ENCODE results near the gene ATP6V1G3.
"Not testable (repeated sequence)": the region's sequence is repeated elsewhere in the genome, so short reads cannot be mapped to it uniquely, and the experiment has no call there.

The ATP6V1G3 gene

DNA sequence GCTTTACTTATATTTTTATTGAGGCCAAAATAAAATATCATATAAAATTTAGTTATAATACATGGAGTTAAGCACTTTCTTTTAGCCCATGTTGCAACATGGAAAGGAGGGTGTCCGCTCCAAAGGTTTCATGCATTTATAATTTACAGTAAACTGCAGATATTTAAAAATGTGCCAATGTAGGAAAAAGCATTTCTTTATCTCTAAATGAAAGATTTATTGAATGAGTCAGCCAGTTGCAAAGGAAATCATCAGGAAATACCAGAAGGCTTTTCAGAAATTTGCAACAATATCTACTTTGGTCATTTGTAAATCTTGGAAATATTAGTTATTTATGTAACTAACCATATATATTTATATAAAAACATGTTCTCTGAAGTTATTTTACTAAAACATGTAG, 12.1 kb downstream of the ATP6V1G3 start:
- Histone ChIP-seq H3K4me3 (ENCODE audit: low read depth, low read length) (no peak overlapping the region), H3K4me1 (peaks cover 18% of the 10 kb centered on the region), H3K27me3 (no peaks in the 10 kb centered on the region), H3K9me3 (no peaks in the 10 kb centered on the region), H3K36me3 (no peaks in the 10 kb centered on the region)
- DNase-seq, result no peak
- TF ChIP-seq, protein P1, sequence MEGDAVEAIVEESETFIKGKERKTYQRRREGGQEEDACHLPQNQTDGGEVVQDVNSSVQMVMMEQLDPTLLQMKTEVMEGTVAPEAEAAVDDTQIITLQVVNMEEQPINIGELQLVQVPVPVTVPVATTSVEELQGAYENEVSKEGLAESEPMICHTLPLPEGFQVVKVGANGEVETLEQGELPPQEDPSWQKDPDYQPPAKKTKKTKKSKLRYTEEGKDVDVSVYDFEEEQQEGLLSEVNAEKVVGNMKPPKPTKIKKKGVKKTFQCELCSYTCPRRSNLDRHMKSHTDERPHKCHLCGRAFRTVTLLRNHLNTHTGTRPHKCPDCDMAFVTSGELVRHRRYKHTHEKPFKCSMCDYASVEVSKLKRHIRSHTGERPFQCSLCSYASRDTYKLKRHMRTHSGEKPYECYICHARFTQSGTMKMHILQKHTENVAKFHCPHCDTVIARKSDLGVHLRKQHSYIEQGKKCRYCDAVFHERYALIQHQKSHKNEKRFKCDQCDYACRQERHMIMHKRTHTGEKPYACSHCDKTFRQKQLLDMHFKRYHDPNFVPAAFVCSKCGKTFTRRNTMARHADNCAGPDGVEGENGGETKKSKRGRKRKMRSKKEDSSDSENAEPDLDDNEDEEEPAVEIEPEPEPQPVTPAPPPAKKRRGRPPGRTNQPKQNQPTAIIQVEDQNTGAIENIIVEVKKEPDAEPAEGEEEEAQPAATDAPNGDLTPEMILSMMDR (IDR thresholded peaks at IDR 0.05; ENCODE audit: low read depth, low read length), result no peak

DNA sequence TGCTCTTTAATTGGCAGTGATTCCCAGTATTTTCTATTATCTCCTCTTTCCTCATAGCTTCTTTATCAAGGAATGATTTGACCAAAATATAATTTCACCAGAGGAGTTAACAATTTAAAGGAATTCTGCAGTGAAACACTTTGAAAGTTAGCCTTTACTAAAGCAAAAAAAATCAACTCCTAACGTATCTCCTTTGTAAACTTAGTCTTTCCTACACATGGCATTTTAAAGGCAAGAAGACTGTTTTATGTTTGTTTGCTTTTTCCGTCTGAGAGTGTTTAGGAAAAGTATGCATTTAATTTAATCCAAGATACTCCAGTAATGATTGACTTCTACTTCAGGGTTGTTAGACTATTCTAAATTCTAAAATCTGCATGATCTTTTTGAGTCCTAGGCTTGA, 15.9 kb downstream of the ATP6V1G3 start:
- Histone ChIP-seq H3K4me1 (peaks cover 3% of the 10 kb centered on the region; the same call in 1 of the 2 replicates), H3K27me3 (no peaks in the 10 kb centered on the region), H3K36me3 (no peaks in the 10 kb centered on the region), H3K9me3 (no peaks in the 10 kb centered on the region), H3K4me3 (ENCODE audit: low read depth, low read length) (no peak overlapping the region)
- TF ChIP-seq, protein P1 (IDR thresholded peaks at IDR 0.05; ENCODE audit: low read depth, low read length), result no peak
- DNase-seq, result no peak

DNA sequence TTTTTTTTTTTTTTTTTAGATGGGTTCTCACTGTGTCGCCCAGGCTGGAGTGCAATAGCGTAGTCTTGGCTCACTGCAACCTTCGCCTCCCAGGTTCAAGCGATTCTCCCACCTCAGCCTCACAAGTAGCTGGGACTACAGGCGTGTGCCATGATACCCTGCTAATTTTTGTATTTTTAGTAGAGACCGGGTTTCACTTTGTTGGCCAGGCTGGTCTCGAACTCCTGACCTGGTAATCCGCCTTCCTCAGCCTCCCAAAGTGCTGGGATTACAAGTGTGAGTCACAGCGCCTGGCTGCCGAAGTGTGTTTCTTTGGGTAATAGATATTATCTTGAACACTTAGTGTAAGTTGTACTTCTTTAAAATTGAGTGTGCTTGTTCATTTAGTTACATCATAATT, 16.4 kb downstream of the ATP6V1G3 start:
- H3K4me1 ChIP-seq; H3K4me3 ChIP-seq (ENCODE audit: low read depth, low read length); H3K36me3 ChIP-seq; H3K9me3 ChIP-seq; H3K27me3 ChIP-seq: not testable (repeated sequence)
- peak; percentile 11 for DNase-seq

DNA sequence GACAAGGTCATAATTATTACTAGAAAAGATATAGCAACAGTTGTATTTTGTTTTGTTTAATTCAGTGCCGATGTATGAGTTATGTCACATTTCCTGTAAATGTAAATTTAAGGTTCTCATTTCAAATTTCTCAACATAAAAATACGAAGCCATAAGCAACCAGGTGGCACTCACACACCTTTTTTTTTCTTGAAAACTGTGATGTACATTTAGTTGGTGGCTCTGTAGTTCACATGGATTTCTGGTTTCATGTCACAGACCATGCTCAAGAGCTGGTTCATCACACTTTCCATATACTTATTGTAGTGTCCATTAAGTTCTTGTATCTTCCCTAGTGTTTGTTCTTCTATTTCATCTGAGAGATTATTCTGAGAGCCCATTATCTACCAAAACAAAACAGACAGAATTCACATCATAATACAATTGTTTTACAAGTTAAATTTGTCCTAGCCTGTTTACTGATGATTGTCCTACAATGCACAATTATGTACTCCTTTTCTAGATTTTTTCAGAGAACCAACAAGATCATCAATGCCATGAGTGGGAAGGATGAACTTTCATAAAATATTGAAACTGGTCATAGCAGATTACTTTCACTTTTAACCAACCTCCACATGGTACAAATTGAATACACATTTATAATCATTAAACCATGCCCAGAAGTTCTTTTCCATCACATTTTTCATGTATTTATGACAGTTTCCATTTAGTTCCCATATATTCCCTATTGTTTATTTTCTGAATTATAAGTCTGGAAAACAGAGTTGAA, 17.1 kb downstream of the ATP6V1G3 start:
- no peaks in the 10 kb centered on the region for H3K9me3 ChIP-seq
- H3K27me3 ChIP-seq, result no peaks in the 10 kb centered on the region
- H3K4me1 ChIP-seq, result peaks cover 2% of the 10 kb centered on the region; the same call in 1 of the 2 replicates
- TF ChIP-seq, protein P1 (IDR thresholded peaks at IDR 0.05; ENCODE audit: low read depth, low read length), result no peak
- no peaks in the 10 kb centered on the region for H3K36me3 ChIP-seq
- no peak for DNase-seq
- no peak overlapping the region for H3K4me3 ChIP-seq (ENCODE audit: low read depth, low read length)

DNA sequence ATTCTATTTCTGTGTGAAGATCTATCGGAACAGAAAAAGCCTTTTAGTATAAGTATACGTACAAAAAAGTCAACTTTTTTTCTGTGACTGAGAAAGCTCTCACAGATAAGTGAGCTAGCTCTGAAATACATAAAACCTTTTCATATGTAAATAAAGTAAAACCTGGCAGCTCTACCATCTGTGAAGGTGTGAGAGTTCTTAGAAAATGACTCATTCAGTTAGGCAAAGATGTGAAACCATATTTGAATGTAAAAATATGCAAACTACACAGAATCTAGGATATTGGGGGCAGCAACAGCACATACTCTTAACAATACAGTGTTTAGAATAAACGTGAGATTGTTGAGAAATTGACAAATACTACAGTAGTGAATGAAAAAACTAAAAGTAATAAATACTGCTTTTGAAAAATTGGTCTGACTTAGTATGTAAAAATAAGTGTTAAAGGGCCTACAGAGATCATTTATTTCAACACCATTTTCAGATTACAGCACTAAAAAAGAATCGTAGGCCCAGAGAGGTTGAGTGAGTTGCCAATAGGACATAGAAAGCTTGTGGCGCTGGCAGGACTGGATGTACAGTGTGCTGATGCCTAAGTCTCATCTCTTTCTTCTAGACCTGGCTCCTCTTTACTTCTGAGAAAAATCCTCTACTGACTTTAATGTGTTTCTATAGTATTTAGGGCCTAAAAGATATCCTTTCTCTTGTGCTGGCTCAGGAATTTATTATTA, 19.8 kb downstream of the ATP6V1G3 start:
- Histone ChIP-seq H3K4me3 (ENCODE audit: low read depth, low read length) (no peak overlapping the region), H3K9me3 (no peaks in the 10 kb centered on the region), H3K27me3 (no peaks in the 10 kb centered on the region), H3K36me3 (no peaks in the 10 kb centered on the region), H3K4me1 (peaks cover 2% of the 10 kb centered on the region; the same call in 1 of the 2 replicates)
- TF ChIP-seq, protein P1 (IDR thresholded peaks at IDR 0.05; ENCODE audit: low read depth, low read length), result no peak
- DNase-seq, result no peak

DNA sequence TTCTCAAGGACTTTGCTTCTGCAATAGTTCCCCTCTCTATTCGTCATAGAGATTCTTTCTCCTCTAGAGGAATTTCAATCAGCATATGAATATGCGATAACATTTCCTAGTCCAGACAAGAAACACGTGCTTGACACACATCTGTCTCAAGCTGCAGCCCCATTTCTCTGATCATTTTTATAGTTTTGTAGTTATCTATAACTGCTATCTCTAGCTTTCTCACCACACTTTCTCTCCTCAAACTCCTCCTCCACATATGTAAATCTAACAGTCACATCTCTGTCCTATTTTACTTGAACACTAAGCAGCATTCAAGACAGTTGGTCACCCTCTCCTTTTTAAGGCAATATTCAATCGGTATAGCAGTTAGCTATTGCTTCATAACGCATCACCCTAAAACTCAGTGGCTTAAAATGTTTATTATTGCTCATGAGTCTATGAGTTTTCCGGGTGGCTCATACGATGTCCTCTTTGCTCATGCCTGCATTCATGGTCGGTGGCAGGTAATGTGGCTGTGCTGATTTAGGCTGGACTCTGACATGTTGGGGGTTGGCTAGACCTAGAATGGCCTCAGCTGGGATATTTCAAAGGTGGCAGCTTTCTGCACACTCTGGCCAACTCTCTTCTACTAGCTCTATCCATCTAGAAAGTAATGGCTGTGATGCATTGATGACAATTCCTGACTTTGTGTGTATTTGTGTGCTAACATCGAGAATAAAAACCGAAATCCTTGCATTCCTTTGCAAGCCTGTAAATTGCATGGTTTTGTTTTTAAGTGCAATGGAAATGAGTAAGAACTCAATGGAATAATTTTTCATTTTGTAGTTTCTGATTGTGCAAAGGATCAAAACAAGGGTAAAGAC, 20.6 kb downstream of the ATP6V1G3 start:
- H3K4me1 ChIP-seq, result peaks cover 2% of the 10 kb centered on the region; the same call in 1 of the 2 replicates
- TF ChIP-seq, protein P1 (IDR thresholded peaks at IDR 0.05; ENCODE audit: low read depth, low read length), result no peak

More for the DNA sequence above, 20.6 kb downstream of the ATP6V1G3 start:
- no peaks in the 10 kb centered on the region for H3K9me3 ChIP-seq
- H3K36me3 ChIP-seq, result no peaks in the 10 kb centered on the region
- no peaks in the 10 kb centered on the region for H3K27me3 ChIP-seq
- no peak for DNase-seq
- no peak overlapping the region for H3K4me3 ChIP-seq (ENCODE audit: low read depth, low read length)

All from BE2C (cell line).